ENCODE data around the gene SLC6A3.
"Not testable (repeated sequence)": the region's sequence is repeated elsewhere in the genome, so short reads cannot be mapped to it uniquely, and the experiment has no call there.

Gene SLC6A3

DNA sequence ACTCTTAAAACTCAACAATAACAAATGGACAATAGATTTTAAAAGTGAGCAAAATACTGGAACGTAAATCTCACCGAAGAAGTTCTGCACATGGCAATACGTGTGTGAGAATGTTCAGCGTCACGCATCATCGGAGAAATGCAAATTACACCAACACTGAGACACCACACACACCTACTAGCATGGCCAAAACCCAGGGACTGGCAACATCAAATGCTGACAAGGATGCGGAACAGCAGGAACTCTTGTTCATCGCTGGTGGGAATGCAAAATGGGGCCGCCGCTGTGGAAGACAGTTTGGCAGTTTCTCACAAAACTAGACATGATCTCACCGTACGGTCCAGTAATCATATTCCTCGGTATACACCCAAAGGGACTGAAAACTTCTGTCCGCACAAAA is 78.7 kb downstream of the SLC6A3 start:
- DNase-seq, result no peak

- no peak for DNase-seq
These were observed 81.0 kb downstream of the SLC6A3 start for GRCh38 chr5:1364211-1364610.

- no peak for DNase-seq
These were observed 81.7 kb downstream of the SLC6A3 start for GRCh38 chr5:1363581-1363980.

- DNase-seq, result no peak
These were observed 82.1 kb downstream of the SLC6A3 start for GRCh38 chr5:1363160-1363559.

GRCh38 chr5:1362242-1363015 is 82.8 kb downstream of the SLC6A3 start:
- DNase-seq, result no peak

DNA sequence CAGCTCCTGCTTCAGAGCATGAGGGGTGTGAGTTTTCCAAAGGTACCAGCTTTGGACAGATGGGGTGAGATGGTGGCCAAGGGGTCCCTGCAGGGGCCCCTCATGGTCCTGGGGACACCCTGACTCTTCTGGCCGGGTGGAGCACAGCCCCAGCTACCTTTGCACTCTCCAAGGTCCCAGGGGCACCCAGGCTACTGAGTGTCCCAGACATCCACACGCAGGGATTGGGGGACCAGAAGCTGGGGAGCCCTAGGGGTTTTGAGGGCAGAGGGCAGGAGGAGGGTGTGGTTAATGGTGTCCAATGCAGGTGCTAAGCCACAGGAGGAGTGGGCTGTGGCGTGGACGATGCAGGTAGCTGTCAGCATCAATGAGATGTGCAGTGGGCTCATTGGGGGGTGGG is 84.4 kb downstream of the SLC6A3 start:
- no peak for DNase-seq

GRCh38 chr5:1360367-1360766 is 84.9 kb downstream of the SLC6A3 start:
- not testable (repeated sequence) for DNase-seq

- DNase-seq, result no peak
These were observed 85.5 kb downstream of the SLC6A3 start for GRCh38 chr5:1359713-1360112.

DNA sequence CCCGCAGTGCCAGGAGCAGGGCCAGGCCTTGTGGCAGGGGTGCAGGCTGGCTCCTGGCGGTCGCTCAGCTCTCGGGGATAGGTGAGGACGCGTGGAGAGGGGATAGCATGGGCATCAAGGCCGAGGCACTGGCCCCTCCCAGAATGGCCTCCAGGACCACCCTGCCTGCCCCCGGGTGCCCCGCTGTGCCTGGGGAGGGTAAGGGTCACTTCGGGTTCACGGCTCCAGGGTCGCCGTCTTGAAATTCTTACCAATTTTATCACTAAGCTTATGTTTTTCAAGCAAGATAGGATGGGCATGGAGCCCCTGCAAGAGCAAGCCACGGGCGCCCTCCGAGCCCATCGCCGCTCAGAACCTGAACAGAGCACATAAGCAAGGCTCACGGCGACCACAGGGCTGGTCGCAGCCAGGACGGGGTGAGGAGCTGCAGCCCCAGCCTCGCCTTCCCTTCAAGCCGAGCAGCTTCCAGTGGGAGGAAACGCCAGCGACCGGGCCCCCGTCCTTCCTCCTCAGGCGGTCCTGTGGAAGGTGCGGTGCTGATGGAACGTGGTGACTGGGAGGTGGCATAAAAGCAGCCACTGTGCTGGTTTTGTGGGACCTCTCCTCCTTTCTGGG is 86.1 kb downstream of the SLC6A3 start:
- DNase-seq, result no peak

GRCh38 chr5:1358726-1359025 is 86.6 kb downstream of the SLC6A3 start:
- no peak for DNase-seq

- peak; percentile 32 for DNase-seq
These were observed 87.1 kb downstream of the SLC6A3 start for GRCh38 chr5:1357946-1358725.

- no peak for DNase-seq
These were observed 88.1 kb downstream of the SLC6A3 start for GRCh38 chr5:1356873-1357787.

DNA sequence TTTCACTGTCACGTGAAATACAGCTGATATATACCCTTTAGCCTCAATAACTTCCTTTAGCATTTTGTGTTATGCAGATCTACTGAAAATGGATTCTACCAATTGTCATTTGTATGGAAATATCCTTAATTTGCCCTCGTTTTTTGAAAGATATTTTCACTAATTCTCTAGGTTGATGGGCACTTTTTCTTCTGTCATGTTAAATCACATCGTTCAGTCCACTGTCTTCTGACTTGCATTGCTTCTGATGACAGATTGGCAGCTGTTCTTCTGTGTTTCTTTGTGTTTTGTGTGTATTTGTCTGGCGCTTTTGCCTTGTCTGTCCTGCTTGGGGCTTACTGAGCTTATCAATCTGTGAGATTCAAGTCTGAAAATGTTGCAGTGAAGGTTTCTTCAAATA is 90.7 kb downstream of the SLC6A3 start:
- peak; percentile 63 for DNase-seq

- DNase-seq, result no peak
These were observed 92.7 kb downstream of the SLC6A3 start for GRCh38 chr5:1352231-1353219.

- DNase-seq, result no peak
These were observed 94.1 kb downstream of the SLC6A3 start for GRCh38 chr5:1351156-1351555.

DNA sequence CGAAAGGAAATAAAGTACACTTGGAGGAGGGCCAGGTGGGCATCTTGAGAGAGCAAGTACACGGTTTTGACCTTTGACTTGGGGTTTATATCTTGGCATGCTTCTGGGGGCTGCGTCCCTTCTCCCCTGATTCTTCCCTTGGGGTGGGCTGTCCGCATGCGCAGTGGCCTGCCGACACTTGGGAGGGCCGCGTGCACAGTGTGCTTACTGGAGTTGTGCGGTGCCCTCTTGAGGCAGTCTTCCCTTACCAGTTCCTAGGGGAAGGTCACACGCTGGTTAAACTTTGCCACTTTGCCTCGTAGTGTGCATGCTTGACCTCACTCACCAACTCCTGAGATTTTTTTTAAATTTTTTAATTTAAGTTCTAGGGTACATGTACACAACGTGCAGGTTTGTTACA is 96.0 kb downstream of the SLC6A3 start:
- DNase-seq, result no peak

- DNase-seq, result no peak
These were observed 96.3 kb downstream of the SLC6A3 start for GRCh38 chr5:1348986-1349245.

GRCh38 chr5:1347571-1347970 is 97.7 kb downstream of the SLC6A3 start:
- no peak for DNase-seq

DNA sequence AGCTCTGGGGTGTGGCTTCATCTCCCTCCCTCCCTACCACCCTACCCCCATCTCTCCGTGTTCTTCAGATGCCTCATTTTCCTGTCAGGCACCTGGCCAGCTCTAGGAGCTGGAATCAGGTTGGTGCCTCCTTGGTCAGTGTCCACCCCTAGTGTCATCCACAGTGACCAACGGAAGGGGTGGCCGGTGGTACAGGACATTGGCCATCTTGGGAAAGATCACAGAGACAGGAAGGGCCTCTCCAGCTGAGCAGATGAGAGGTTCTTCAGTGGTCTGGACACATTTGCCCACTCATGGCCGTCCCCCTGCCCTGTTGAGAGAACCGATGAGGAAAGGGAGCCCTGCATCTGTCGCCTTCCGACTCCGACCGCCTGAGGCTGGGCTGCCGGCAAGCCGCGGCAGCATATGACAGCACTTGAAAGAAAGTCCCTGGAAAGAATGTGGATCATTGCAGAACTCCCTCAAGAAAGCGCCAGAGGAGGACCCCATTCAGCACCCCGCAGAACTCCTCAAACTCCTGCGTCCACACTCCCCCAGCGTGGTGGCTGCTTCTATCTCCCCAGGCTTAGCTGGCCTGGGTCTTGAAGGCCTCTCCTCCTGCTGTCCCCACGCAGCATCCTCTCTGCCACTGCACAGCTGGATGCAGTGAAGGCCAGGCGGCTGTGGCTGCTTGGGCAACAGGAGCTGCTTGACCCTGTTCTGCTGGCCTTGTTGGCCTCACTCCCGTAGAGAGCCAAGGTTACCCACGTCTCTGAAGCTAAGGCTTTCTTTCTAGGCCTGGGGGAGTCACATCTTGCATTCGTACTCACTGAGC is 98.4 kb downstream of the SLC6A3 start:
- DNase-seq, result no peak

- DNase-seq, result no peak
These were observed 99.2 kb downstream of the SLC6A3 start for GRCh38 chr5:1345876-1346626.

Measured in NCI-H1694 treated with DMSO at 0.1 percent for 48 hours (cell line).